DND-41 (cell line): Measurements from ENCODE around the gene FOXO3.

Experiments
- ATAC-seq: fragments of 200-7000 bp; cut with Tn5 transposase; 3 replicates; pipeline ENCODE4 v1.9.1; 2021; ENCODE audit warnings: low read depth; ENCODE audit not compliant: insufficient read depth
- DNase-seq: peaks from one replicate; pipeline ENCODE4 v3.0.0-alpha.2; 2020
- H2AFZ ChIP-seq: 2 replicates; pipeline ENCODE4 v1.6.0; 2012; ENCODE audit warnings: low read depth, low read length
- H3K27ac ChIP-seq: 2 replicates; pipeline ENCODE4 v1.5.1; 2012; ENCODE audit warnings: low read length, inconsistent platforms
- H3K27me3 ChIP-seq: fragments of 200-600 bp; sonication (generic); 2 replicates; pipeline ENCODE4 v1.6.0; 2012; ENCODE audit warnings: low read length, mild to moderate bottlenecking, inconsistent platforms; ENCODE audit not compliant: insufficient read depth, poor library complexity
- H3K36me3 ChIP-seq: 2 replicates; pipeline ENCODE4 v1.5.1; 2012; ENCODE audit warnings: low read length, inconsistent platforms; ENCODE audit not compliant: insufficient read depth
- H3K4me1 ChIP-seq: 2 replicates; pipeline ENCODE4 v1.5.1; 2012; ENCODE audit warnings: mild to moderate bottlenecking, low read length; ENCODE audit not compliant: insufficient read depth
- H3K4me2 ChIP-seq: 2 replicates; pipeline ENCODE4 v1.6.0; 2012; ENCODE audit warnings: mild to moderate bottlenecking, moderate library complexity, low read length, inconsistent platforms; ENCODE audit not compliant: insufficient read depth
- H3K4me3 ChIP-seq, 2 experiments: fragments of 200-600 bp in 1 of 2; shearing (Covaris generic) in 1 of 2; 2 replicates each; pipeline ENCODE4 v1.5.1; 2012 to 2016; ENCODE audit warnings: inconsistent platforms in 2 of 2, low read length in 2 of 2, mild to moderate bottlenecking in 2 of 2, low read depth in 1 of 2, moderate library complexity in 1 of 2
- H3K79me2 ChIP-seq: 2 replicates; pipeline ENCODE4 v1.6.0; 2012; ENCODE audit warnings: low read length, inconsistent platforms; ENCODE audit not compliant: insufficient read depth
- H3K9ac ChIP-seq: 2 replicates; pipeline ENCODE4 v1.6.0; 2012; ENCODE audit warnings: low read depth, mild to moderate bottlenecking, inconsistent platforms, low read length, moderate library complexity
- H3K9me3 ChIP-seq: 2 replicates; pipeline ENCODE4 v1.5.1; 2012; ENCODE audit warnings: low read length, moderate library complexity, mild to moderate bottlenecking, inconsistent platforms; ENCODE audit not compliant: insufficient read depth, severe bottlenecking
- H4K20me1 ChIP-seq: 2 replicates; pipeline ENCODE4 v1.6.0; 2012; ENCODE audit warnings: low read length; ENCODE audit not compliant: insufficient read depth
- CTCF ChIP-seq: IDR thresholded peaks from 2 replicates; pipeline ENCODE4 v1.5.1; 2012; ENCODE audit warnings: borderline replicate concordance, low read length, moderate library complexity, mild to moderate bottlenecking; ENCODE audit not compliant: poor library complexity, severe bottlenecking; ENCODE audit errors: extremely low read depth
- EZH2 ChIP-seq: IDR thresholded peaks from 3 replicates; pipeline ENCODE4 v1.6.1; 2012; ENCODE audit warnings: borderline replicate concordance, low read depth, mild to moderate bottlenecking, moderate library complexity, low read length, inconsistent platforms; ENCODE audit not compliant: severe bottlenecking

Gene FOXO3

GRCh38 chr6:108650325-108650724 is 89.6 kb downstream of the FOXO3 start:
- no peak overlapping the region for H3K4me2 ChIP-seq
- H3K4me1 ChIP-seq, result no peaks in the 10 kb centered on the region
- TF ChIP-seq EZH2 (no peak), CTCF (no peak)
- ATAC-seq (no peak), DNase-seq (no peak)
- no peaks in the 10 kb centered on the region for H3K9me3 ChIP-seq
- peaks cover 20% of the 10 kb centered on the region for H3K79me2 ChIP-seq
- no peaks in the 10 kb centered on the region for H3K36me3 ChIP-seq
- H3K27me3 ChIP-seq, result no peaks in the 10 kb centered on the region
- no peak overlapping the region for H2AFZ ChIP-seq
- H3K9ac ChIP-seq, result no peak overlapping the region
- no peak overlapping the region for H3K27ac ChIP-seq
- no peak overlapping the region for H3K4me3 ChIP-seq
- H4K20me1 ChIP-seq, result peaks cover 31% of the 10 kb centered on the region

- DNase-seq (no peak), ATAC-seq (no peak)
- Histone ChIP-seq H3K27ac (no peak overlapping the region), H3K79me2 (peaks cover 23% of the 10 kb centered on the region), H3K4me3 (no peak overlapping the region), H3K36me3 (no peaks in the 10 kb centered on the region), H3K27me3 (no peaks in the 10 kb centered on the region), H3K9me3 (no peaks in the 10 kb centered on the region), H2AFZ (no peak overlapping the region), H3K9ac (no peak overlapping the region), H3K4me1 (no peaks in the 10 kb centered on the region), H4K20me1 (peaks cover 34% of the 10 kb centered on the region), H3K4me2 (no peak overlapping the region)
- no peak for TF ChIP-seq CTCF
- no peak for TF ChIP-seq EZH2
Observed at GRCh38 chr6:108650781-108651180, 90.1 kb downstream of the FOXO3 start.

- H3K4me1 ChIP-seq, result no peaks in the 10 kb centered on the region
- H3K27ac ChIP-seq, result no peak overlapping the region
- H3K4me2 ChIP-seq, result no peak overlapping the region
- DNase-seq, result no peak
- no peak for ATAC-seq
- no peaks in the 10 kb centered on the region for H3K9me3 ChIP-seq
- H3K9ac ChIP-seq, result no peak overlapping the region
- no peaks in the 10 kb centered on the region for H3K27me3 ChIP-seq
- no peak overlapping the region for H2AFZ ChIP-seq
- H4K20me1 ChIP-seq, result peaks cover 37% of the 10 kb centered on the region
- H3K4me3 ChIP-seq, result no peak overlapping the region
- TF ChIP-seq CTCF (no peak), EZH2 (no peak)
- no peaks in the 10 kb centered on the region for H3K36me3 ChIP-seq
- H3K79me2 ChIP-seq, result peaks cover 24% of the 10 kb centered on the region
Observed at GRCh38 chr6:108651340-108652227, 90.9 kb downstream of the FOXO3 start.
